NAMALWA (cell line): ENCODE data around the gene TMA7.

ENCODE experiments used
- DNase-seq: peaks from one replicate; pipeline ENCODE4 v3.0.0-alpha.2; 2015; ENCODE audit warnings: low spot score

The TMA7 gene

DNA sequence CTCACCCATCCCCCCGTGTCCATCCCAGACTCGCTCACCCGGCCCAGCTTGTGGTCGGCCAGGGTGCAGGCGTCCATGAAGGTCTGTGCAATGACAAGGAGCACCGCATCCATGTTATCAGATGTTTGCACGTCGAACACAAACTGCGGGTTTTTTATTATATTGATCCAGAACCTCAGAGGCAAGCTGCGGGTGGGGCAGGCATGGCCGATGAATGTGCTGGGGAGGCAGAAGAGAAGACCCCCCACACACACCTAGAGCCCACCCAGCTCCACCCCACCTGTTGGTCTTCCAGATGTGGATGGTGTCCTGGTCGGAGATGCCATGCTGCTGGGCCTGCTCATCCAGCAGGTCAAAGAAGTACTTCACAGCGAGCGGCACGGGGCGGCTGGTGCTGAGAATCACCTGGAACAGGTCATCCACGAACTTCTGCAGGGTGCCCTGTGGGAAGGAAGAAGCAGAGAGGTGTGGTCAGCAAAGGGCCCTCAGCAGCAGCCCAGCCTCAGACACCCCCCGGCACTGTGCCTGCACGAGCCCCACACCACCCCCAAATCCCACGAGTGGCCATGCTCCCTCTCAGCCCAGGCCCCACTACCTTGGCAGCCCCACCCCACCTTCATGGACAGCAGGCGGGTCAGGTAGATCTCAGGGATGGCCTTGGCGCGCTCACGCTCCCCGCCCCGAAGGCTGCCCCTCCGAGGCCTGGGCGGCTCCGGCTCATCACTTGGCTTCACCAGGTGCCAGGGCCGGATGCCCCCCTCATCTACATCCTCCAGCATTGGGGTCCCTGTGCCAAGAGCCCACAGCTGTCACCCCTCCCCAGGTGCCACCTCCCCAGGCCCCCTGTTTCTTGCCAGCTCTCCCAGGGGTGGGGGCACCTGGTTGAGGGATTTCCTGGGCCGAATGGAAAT lies 30.5 kb upstream of the TMA7 start:
- no peak for DNase-seq

GRCh38 chr3:48410205-48411040 lies 29.6 kb upstream of the TMA7 start:
- no peak for DNase-seq

DNA sequence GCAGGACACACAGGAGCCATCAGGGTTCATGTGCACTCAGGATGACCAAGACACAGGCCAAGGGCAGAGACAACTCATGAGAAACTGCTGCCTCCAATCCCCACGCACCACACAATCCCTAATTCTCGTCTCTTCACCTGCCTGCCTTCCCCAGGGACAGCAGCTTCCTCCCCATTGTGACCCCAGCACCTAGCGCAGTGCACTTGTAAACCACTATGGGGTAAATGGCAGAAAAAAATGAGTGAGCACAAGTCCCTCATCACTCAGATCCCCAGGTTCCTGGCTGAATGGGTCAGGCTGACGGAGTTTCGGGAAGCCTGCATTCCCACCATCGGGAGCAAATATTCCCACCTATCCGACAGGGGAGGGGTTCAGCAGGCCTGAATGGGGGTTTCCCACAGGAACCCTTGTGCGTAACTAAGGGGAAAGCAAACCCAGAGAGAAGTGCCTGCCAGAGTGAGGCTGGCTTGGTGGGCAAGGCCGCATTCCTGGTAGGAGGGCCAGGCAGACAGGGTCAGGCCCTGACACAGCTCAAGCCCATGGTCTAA lies 28.9 kb upstream of the TMA7 start:
- DNase-seq = no peak

- DNase-seq = no peak
Measured at GRCh38 chr3:48411606-48412374, 28.3 kb upstream of the TMA7 start.

- DNase-seq = no peak
Measured at GRCh38 chr3:48412375-48413001, 27.6 kb upstream of the TMA7 start.

DNA sequence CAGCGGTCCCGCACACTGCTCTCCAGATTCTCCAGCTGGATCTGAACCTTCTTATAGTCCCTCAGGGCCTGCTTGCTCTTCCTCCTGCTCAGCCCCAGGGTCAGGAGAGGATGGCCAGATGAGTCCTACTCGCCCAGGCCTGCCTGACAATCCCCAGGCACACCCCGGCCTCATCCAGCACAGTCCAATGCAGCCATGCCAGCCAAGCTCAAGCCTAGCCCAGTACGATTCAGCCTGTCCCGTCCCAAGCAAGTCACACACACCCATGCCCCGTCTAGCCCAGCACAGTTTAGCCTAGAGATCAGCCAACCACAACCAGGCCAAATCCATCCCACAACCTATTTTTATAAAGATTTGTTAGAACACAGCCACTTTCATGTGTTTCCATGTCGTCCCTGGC lies 27.0 kb upstream of the TMA7 start:
- no peak for DNase-seq

- no peak for DNase-seq
Measured at GRCh38 chr3:48413611-48414010, 26.4 kb upstream of the TMA7 start.

GRCh38 chr3:48414376-48415250 lies 25.4 kb upstream of the TMA7 start:
- no peak for DNase-seq

DNA sequence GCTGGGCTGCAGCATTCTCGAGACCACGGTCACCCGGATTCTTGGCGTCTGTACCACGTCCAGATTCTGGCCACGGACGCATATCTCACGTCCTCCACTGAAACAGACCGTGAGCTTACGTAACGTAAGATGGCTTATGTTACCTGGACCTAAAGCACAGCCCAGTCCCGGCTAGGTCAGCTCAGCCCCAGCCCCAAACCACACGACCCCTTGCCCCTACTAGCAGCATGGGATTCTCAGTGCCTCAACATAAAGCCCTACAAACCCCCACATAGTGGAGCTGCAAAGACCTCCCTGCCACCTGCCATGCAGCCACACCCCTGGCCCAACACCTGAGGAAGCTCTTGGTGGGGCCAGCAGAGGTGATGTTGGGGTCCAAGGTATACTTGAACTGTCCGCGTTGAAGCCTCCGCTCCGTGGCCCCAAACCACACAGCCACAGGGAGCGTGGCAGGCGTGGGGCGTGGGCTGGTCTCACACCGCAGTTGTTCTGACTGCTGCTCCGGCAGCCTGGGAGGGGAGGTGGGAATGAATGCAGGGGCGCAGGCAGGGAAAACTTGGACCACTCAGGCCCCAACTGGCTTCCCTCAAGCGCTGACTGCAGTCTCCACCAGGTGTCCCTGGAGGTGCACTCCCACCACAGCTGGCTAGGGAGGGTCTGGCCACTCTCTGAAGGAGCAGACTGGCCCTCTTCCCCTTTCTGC lies 24.7 kb upstream of the TMA7 start:
- DNase-seq = no peak

GRCh38 chr3:48416091-48416505 lies 24.0 kb upstream of the TMA7 start:
- DNase-seq = no peak

- no peak for DNase-seq
Measured at GRCh38 chr3:48416546-48416945, 23.5 kb upstream of the TMA7 start.

GRCh38 chr3:48417529-48418108 lies 22.4 kb upstream of the TMA7 start:
- DNase-seq = no peak

DNA sequence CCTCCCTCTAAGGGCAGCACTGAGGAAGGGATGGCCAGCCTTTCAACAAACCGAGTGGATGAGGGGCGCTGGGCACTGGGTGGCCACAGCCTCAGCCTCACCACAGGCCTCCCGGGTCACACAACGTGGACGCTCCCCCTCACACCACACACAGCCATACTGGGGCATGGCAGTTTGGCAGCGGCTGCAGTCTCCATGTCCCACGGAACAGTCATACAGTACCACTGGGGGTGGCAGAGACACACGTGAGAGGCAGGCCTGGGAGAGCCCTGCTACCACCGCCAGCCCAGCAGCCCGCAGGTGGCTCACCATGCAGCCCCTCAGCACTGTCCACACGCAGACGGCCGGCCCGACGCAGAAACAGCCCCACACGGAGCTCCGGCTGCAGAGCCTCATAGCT lies 21.9 kb upstream of the TMA7 start:
- DNase-seq = no peak

DNA sequence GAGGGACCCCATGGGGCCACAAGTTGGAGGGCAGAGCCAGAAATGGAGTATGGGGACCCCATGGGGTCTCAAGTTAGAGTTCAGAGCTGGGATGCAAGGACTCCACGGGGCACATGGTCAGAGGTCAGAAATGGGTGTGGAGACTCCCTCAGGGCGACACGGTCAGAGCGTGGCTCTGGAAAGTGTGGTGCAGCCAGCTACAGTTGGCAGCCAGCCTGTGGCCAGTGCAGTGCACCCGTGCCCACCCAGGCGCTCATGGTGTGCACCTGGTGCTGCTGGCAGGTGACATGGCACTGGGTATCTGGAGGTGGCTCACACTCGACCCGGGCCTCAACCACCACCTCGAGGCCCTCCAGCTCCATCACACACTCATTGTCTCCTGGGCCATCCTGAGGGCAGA lies 21.4 kb upstream of the TMA7 start:
- DNase-seq = no peak

- no peak for DNase-seq
Measured at GRCh38 chr3:48419149-48419548, 20.9 kb upstream of the TMA7 start.

DNA sequence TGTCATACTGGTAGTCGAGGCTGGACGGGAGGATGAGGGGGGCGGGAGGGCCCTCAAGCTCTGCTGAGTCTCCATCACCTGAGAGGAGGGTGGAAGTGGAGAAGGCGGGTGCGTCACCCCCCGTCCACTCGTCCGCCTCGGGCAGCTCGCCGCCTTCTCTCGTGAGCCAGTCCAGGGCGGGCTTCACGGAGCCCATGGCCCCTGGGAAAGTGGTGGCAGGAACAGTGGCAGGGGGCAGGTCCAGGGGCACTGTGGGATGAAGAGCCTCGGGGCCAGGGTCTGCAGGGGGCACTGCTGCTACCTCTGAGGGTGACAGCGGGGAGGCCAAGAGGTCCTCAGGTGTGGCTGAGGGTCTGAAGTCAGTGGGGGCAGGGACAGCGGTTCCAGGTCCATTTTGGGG lies 20.5 kb upstream of the TMA7 start:
- DNase-seq = no peak

GRCh38 chr3:48420561-48420960 lies 19.5 kb upstream of the TMA7 start:
- no peak for DNase-seq

GRCh38 chr3:48422272-48422671 lies 17.8 kb upstream of the TMA7 start:
- no peak for DNase-seq

DNA sequence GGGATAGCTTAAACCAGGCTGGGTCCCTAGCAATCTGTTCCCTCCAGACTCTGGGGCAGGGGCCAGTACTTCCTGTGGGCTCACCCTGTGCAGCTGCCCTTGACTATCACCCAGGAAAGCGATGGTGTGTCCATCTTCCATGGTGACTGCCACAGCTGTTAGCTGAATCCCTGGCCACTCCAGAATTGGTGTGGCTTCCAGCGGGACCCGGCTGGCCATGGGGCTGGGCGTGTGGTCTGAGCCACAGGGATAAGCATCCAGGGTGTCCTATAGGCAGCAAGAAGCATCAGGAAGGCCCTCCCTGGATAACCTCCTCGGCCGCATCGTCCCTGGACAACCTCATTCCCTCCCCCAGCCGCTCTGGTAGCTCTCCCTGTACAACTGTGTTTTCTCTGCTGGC lies 17.4 kb upstream of the TMA7 start:
- no peak for DNase-seq
